Endometrial microvascular endothelial cells (primary cell): ENCODE results near the gene MYO9B. TPM values are rescaled to one million over a fixed set of nuclear protein-coding genes. Genes with fewer than 3 reads are reported as not detected.

Experiments used
- in situ Hi-C: cut with HindIII; loops from 2 replicates; pipeline ENCODE4 v1.10.0; 2017; ENCODE audit warnings: low sequenced_read_pairs, low pct_unique_long_range_greater_than_20kb; ENCODE audit errors: inconsistent ontology term
- total RNA-seq: library from RNA; depleted of rRNA; stranded (reverse); fragments of >200 nt; gene quantifications from one replicate; pipeline ENCODE4 v1.2.3, GENCODE V29; 2015; ENCODE audit errors: inconsistent ontology term

Gene MYO9B
- total RNA-seq, 1 donor from 2014 or later, result 60.7 TPM

DNA sequence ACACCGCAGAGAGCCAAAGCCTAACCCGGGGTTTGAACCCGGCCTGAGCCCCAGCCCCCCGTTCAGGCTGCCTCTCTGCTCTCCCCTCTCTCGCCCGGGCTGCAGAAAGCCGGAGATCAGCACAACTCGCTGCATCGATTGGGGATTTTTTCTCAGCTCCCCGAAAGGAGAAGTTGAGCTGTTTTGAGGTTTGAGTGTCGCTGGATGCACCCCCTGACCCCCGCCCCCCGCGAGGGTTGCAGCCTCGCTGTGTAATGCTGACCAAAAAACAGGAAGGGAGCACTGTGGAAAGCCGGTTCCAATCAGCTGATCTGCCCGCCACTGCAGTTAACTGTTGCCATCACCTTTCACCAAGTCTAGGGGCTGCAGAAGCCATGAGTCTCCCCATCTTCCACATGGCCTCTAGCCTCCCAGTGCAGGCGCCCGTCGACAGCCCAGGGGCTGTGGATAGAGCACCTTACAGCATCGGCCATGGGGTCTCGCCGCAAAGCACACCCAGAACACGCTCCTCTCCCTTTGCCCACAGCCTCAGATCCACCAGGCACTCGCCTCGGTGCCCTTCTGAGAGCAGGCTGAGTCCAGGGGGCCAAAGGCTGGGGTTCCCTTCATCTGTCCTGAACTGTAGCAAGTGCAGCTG lies 34.5 kb downstream of the MYO9B start:
- in situ Hi-C loops, result no loop called here

DNA sequence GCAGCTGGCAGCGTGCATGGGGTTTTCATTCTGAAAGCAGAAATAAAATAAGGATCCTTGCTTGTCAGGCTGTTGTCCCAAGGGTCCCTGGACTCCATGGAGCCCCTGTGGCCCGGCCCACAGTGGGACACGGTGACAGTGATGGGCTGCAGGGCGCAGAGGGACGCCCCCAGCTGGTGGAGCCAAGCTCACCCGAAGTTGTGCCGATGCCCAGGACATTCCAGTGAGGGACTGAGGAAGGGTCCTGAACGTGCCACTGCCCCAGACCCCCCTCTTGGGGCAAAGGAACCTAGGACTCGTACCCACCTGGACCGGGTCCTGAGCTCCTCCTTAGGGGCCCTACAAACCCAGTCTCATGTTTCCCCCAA lies 35.0 kb downstream of the MYO9B start:
- in situ Hi-C loops, result no loop called here

DNA sequence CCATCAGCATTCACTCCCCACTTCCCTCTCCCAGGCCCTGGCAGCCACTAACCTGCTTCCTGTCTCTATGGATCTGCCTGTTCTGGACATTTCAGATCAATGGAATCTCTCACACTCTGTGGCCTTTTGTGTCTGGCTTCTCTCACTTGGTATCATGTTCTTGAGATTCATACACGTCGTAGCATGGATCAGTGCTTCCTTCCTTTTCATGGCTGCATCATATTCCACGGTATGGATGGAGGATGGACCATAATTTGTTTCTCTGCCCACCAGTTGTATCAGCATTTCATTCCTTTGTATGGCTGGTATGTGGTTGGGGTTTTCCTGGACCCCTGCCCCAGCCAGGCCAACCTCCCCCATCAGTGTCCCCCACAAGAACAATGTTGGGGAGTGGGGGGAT lies 36.2 kb downstream of the MYO9B start:
- in situ Hi-C loops, result no loop called here

DNA sequence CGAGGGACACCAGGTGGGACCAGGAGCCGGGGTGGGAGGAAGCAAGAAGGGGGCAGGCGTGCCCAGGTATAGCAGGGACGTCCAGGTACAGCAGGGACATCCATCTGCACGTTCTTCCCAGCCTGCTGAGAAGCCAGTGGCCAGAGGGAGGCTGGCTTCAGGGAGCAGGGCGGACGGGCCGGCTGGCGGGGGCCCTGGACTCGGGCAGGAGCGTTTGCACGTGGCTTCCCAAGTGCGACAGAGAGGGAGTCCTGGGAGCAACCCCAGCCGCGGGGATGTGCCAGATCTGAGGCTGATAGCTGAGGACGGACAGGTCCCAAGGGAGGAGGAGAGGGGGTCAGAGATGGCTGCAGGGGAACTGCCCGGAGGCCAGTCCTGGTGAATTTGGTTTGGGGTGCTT lies 36.7 kb downstream of the MYO9B start:
- in situ Hi-C loops, result no loop called here

DNA sequence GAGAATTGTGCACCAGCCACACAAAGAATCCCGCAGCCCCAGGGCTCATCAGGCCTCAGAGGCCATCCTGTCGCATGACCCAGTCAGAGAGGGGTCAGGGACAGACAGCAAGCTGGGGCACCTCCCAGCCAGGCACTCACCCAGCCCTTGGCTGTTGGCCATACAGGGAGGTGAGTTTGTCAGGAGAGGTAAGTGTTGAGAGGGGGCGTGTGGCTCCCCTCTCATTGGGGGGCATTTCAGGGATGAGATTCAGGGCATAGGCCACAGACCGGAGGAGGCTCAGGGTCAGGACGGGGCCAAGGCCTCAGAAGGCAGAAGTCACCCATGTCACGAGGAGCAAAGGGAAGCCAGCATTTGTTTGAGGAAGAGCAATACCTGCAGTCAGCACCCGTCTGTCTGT lies 37.1 kb downstream of the MYO9B start:
- in situ Hi-C loops, result no loop called here

DNA sequence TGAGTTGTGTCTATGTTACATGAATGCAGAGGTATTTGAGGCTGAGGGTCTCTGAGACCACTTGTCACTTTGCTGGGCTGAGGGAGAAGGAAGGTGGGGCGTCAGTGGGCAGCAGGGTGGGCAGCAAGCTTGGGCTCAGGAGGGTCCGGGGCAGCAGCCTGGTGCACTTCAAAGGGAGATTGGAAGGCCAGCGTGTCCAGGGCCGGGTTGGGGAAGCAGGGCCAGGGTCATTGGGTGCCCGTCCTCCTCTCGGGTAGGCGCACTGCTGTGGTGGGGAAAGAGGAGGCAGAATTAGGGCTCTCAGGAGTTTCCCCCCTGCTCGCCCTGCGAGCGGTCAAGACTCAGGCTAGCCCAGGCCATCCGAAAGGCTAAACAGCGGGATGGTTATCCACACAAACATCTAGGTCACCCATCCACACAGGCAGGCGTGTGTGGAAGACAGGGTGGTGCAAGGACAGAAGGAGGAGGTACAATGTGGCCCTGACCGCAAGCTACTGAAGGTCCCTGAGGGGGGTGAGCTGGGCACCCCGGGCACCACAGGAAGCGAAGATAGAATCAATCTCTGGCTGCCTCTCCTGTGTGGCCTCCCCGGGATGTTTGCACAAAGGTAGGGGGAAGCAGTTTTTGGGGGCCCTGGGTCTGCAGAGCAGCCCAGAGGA lies 37.7 kb downstream of the MYO9B start:
- in situ Hi-C loops, result no loop called here

DNA sequence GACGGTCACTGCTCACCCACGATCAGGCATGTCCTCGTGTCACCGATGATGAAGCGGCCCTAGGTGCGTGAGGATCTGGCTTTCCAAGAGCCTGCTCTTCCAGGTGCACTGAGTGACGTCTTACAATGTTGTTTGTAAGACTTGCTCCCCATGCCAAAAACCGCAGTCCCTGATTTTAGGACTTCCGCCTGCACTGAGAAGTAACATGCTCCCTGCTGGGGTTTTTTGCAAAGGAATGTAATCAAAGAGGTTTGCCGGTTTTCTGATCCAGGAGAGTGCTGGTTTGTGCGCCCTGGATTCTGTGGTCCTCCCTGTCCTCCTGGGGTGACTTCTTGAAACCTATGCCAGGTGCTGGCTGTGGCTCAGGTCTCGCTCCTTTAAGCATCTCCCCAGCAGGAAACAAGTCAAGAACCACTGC lies 38.8 kb downstream of the MYO9B start:
- in situ Hi-C loops, result no loop called here

DNA sequence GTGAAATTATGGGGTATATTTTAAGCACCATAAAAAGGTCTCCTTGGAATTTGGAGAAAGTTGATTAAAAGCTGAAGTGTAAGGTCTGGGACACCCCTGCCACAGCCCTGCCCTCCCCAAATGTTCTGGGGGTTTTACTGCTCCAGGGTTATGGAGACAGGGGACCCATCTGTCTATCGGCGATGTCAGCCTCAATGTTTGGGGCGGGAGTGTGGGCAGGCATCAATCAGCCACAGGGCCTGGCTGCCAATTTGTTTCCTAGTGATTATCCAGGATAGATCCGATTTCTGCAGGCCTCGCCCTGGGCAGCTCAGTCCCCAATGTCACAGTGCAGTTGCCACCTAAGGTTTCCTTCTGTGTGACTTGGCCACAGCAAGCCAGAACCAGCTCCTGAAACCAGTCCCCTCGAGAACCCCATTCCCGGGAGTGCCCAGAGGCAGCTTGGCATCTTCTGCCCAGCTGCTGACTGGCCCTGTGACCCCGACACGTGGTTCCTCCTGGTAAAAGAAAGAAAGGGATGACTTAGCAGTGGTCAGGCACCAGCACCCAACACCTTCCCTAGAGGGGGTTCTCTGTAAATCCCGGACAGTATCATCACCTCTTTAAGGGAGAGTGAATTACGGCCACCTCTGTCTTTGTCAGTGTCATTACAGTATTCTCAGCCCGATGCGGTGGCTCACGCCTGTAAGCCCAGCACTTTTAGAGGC lies 41.6 kb downstream of the MYO9B start:
- in situ Hi-C loops, result no loop called here

DNA sequence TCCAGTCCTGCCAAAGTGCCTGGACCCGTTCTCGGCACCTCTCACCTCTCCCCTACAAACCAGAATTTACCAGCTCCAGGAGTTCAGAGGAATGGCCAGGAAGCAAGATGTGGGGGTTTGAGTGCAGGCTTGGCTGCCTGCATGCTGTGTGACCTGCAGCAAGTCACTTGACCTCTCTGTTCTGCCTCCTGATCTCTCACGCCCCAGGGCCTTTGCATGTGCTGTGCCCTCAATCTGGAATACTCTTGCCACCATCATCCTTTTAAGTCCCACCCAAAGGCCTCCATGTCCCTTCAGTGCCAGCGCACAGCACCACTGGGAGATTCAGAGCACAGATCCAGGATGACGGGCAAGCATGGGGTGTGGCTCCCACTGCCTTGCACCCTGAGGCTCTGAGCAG lies 43.4 kb downstream of the MYO9B start:
- in situ Hi-C loops, result no loop called here

DNA sequence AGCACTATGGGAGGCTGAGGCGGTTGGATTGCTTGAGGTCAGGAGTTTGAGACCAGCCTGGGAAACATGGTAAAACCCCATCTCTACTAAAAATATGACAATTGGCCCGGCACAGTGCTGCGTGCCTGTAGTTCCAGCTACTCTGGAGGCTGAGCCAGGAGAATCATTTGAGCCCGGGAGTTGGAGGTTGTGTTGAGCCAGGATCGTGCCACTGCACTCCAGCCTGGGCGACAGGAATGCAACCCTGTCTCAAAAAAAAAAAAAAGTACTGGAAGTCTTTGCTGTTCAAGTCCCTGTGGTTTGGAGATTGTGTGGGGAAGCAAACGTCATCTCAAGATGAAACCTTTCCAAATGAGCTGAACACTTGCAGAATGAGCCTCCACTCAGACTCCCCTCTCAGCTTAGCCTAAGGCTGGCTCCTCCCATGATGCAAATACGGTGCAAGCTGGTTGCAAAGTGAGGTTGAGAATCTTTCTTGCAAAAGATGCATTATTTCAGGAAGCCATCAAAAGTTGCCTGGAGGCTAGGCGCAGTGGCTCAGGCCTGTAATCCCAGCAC lies 46.2 kb downstream of the MYO9B start:
- in situ Hi-C loops, result no loop called here

DNA sequence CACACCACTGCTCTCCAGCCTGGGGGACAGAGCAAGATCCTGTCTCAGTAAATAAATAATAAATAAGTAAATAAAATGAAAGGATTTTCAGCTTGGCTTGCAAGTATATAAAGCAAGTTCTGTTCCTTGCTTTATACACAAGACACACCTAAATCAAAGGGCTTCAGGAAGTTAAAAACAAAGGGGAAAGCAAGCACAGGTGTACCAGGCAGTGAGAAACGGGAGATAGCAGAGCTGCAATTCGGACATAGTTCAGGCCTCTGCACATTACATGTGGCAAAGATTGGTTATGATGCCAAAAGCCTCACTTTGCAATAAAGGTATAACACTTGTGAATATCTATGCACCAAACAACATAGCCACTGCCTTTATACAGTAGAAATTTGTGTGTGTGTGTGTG lies 47.5 kb downstream of the MYO9B start:
- in situ Hi-C loops, result no loop called here

DNA sequence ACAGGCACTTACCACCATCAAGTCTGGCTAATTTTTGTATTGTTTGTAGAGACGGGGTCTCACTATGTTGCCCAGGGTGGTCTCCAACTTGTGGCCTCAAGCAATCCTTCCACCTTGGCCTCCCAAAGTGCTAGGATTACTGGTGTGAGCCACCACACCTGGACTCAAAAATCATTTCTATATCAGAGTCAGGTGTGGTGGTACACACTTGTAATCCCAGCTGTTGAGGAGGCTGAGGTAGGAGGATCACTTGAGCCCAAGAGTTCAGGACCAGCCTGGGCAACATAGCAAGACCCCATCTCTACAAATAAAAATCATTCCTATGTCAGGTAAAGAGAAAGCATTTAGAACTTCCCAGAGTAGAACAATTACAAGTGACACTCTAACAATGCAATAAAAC lies 48.4 kb downstream of the MYO9B start:
- in situ Hi-C loops, result no loop called here

DNA sequence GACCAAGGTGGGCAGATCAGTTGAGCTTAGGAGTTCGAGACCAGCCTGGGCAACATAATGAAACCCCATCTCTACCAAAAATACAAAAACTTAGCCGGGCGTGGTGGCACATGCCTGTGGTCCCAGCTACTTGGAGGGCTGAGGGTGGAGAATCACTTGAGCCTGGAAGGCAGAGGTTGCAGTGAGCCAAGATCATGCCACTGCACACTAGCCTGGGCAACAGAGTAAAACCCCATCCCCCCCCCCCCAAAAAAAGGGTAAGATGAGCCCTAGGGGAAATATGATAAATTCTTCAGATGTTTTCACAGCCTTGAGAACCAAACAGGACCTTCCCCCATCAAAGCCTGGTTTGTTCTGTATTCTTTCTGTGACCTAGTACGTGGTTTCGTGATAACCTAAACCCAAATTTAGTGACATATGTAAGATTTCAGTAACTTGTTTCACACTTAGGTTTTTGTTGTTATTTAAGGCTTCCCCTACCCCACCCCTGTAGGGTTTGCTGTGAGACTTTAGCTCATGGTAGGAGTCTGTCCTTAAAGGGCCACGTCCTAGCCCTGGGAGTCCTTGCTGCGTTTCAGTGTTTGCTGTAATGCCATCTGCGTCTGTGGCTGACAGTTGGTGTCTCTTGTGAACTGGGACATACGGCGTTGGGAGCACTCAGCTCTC lies 49.6 kb downstream of the MYO9B start:
- in situ Hi-C loops, result no loop called here

DNA sequence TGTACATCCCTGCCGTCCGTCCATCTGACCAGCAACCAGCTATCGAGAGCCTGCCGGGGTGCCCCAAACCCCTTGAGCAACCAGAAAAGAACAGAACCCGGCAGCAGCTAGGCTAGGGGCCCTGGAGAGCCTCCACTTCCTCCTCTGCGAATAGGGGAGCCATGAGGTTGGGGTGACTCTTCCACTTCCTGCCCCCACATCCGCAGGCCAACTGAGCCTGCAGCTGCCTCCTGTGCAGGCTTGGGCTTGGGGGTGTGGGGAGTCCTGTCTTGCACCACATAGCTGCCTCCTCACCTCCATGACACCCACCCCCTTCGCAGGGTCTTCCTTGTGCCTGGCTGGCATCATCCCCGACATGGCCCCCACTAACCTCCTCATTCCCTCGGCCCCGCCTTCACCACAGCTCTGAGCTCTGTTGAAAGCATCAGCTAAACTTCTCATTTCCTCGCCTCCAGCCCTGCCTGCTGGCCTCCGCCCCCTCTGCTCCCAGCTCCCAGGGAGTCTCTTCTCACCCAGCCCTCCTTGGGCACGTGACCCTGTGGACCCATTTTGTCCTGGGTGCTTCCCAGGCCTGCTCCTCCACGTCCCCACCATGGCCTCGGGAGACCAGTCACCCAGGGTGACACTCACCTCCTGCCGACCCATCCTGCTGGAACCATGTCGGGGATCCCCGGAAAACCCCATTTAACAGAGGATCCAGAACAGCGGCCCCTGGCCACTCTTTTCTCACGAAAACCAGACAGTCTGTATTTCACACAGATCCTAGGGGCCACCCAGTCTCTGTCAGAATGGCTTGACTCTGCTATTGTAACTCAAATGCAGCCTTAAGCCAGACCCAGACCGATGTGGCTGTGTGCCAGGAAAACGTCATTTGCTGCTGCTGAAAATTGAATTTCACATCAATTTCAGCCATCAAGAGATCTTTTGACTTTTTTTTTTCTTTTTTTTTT lies 50.4 kb downstream of the MYO9B start:
- in situ Hi-C loops, result no loop called here

DNA sequence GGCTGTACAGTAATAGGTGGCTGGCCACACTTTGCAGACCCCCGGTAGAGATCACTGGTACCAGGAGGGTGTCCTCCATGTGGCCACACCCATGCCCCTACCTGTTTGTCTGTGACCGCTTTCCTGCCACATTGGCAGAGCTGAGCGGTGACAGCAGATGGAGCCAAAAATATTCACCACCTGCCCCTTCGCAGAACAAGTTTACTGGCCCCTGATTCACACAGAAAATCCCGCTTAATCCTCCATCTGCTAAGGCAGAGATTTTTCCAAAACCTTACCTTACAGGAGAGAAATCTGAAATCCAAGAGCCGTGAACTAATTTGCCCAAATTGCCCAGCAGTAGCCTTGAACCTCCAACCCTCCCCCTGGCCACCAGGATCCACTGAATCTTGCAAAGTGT lies 52.1 kb downstream of the MYO9B start:
- in situ Hi-C loops, result no loop called here

DNA sequence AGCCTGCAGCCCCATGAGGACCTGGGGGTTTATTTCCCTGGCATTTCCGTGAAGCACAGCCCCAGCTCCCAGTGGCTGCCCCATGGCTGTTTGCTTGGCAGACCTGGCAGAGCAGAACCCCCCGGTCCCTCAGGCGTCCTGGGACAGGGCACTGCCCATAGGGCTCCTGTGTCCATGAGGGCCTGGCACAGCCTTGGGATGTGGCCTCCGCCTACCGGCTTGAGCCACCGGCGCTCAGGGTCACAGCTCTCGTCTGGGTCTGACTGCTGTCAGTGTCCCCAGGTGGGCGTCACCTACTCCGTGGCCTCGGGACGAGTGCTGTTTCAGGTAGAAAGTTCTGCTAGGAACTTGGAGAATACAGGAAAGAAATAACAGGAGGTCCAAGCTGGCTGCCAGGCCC lies 52.8 kb downstream of the MYO9B start:
- in situ Hi-C loops, result no loop called here

DNA sequence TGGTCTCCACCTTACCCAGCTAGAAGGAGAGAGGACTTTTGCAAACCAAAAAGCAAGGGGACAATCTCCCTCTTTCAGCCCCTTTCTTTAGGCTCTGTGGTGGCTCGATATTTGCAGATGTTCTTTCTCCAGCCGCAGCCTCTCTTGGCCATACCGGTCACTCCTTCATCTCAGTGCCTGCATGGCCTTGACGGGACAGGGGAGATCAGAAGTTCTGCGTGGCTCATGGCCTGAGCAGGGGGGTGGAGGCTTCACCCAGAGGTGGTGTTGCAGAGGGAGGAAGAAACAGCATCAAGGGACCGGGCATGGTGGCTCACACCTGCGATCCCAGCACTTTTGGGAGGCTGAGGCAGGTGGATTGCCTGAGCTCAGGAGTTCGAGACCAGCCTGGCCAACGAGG lies 53.2 kb downstream of the MYO9B start:
- in situ Hi-C loops, result no loop called here

DNA sequence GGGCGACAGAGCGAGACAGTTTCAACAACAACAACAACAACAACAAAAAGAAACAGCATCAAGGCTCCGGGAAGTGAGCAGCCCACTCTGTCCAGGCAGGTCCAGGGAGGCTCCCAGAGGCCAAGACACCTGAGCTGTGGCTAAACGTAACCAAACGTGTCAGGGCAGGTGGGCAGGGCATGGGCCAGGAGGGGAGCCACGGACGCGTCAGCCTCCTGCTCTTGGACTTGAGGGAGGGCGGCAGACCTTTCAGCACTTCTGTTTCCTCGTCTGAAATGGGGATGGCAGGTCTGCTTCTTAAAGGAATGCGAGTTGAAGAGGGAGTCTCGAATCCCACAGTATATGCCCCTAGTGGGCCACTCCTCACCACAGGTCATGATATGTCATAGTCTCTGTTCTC lies 53.8 kb downstream of the MYO9B start:
- in situ Hi-C loops, result no loop called here
